ENCODE measurements around the gene CENPP.

CENPP gene

GRCh38 chr9:92644278-92644677 is 318.5 kb downstream of the CENPP start:
- DNase-seq = no peak

- DNase-seq = no peak
Observed at GRCh38 chr9:92645041-92645440, 319.3 kb downstream of the CENPP start.

GRCh38 chr9:92647671-92648473 is 322.1 kb downstream of the CENPP start:
- no peak for DNase-seq

- peak; percentile 1 for DNase-seq
Observed at GRCh38 chr9:92648474-92648971, 322.8 kb downstream of the CENPP start.

- peak; percentile 7 for DNase-seq
Observed at GRCh38 chr9:92649007-92649406, 323.3 kb downstream of the CENPP start.

- DNase-seq = no peak
Observed at GRCh38 chr9:92650296-92650695, 324.5 kb downstream of the CENPP start.

- peak; percentile 11 for DNase-seq
Observed at GRCh38 chr9:92650839-92651621, 325.3 kb downstream of the CENPP start.

GRCh38 chr9:92652461-92652860 is 326.7 kb downstream of the CENPP start:
- DNase-seq = no peak

- DNase-seq = no peak
Observed at GRCh38 chr9:92654481-92655301, 328.9 kb downstream of the CENPP start.

GRCh38 chr9:92655366-92655765 is 329.6 kb downstream of the CENPP start:
- no peak for DNase-seq

GRCh38 chr9:92655896-92656536 is 330.3 kb downstream of the CENPP start:
- no peak for DNase-seq

- no peak for DNase-seq
Observed at GRCh38 chr9:92656537-92656925, 330.8 kb downstream of the CENPP start.

GRCh38 chr9:92657296-92658094 is 331.7 kb downstream of the CENPP start:
- no peak for DNase-seq

- no peak for DNase-seq
Observed at GRCh38 chr9:92658176-92658575, 332.4 kb downstream of the CENPP start.

- DNase-seq = no peak
Observed at GRCh38 chr9:92658611-92659010, 332.9 kb downstream of the CENPP start.

GRCh38 chr9:92659601-92660000 is 333.8 kb downstream of the CENPP start:
- no peak for DNase-seq

- no peak for DNase-seq
Observed at GRCh38 chr9:92660266-92660665, 334.5 kb downstream of the CENPP start.

- no peak for DNase-seq
Observed at GRCh38 chr9:92661127-92661526, 335.4 kb downstream of the CENPP start.

GRCh38 chr9:92661743-92662142 is 336.0 kb downstream of the CENPP start:
- DNase-seq = no peak

- DNase-seq = no peak
Observed at GRCh38 chr9:92663126-92663525, 337.4 kb downstream of the CENPP start.

GRCh38 chr9:92663951-92664350 is 338.2 kb downstream of the CENPP start:
- DNase-seq = no peak
